AG09319 (cell line): ENCODE results near the gene KIAA1328.

ENCODE experiments used
- DNase-seq: peaks from one replicate; pipeline ENCODE4 v3.0.0-alpha.2; 2010; ENCODE audit warnings: low read depth; ENCODE audit errors: extremely low read depth
- CTCF ChIP-seq: IDR thresholded peaks from 2 replicates; pipeline ENCODE4 v1.5.1; 2011; ENCODE audit warnings: low read depth, mild to moderate bottlenecking, inconsistent platforms, low read length, moderate library complexity

KIAA1328 gene

GRCh38 chr18:36885981-36886380, 57.1 kb downstream of the KIAA1328 start:
- DNase-seq: no peak
- no peak for TF ChIP-seq CTCF

- no peak for DNase-seq
- TF ChIP-seq CTCF: no peak
Measured at GRCh38 chr18:36887114-36887513, 58.2 kb downstream of the KIAA1328 start.

GRCh38 chr18:36887864-36888263, 58.9 kb downstream of the KIAA1328 start:
- DNase-seq: no peak
- no peak for TF ChIP-seq CTCF

GRCh38 chr18:36888778-36889177, 59.9 kb downstream of the KIAA1328 start:
- TF ChIP-seq CTCF: no peak
- DNase-seq: no peak

GRCh38 chr18:36889321-36889720, 60.4 kb downstream of the KIAA1328 start:
- TF ChIP-seq CTCF: no peak
- no peak for DNase-seq

- TF ChIP-seq CTCF: no peak
- DNase-seq: no peak
Measured at GRCh38 chr18:36889742-36890141, 60.8 kb downstream of the KIAA1328 start.

GRCh38 chr18:36890598-36890997, 61.7 kb downstream of the KIAA1328 start:
- DNase-seq: no peak
- TF ChIP-seq CTCF: no peak
